GM23338 (cell line): ENCODE data around the gene CTDNEP1.

ENCODE experiments used
- CREB1 ChIP-seq: fragments of 250-450 bp; sonication (Bioruptor Pico); IDR thresholded peaks from 2 replicates; pipeline ENCODE4 v1.5.0; 2020; ENCODE audit warnings: low read depth, mild to moderate bottlenecking, moderate library complexity
- EZH2 ChIP-seq: fragments of 200-600 bp; sonication (generic); IDR thresholded peaks from one replicate; pipeline ENCODE4 v1.8.0; 2017; ENCODE audit warnings: antibody characterized with exemption, mild to moderate bottlenecking, low read depth; ENCODE audit not compliant: unreplicated experiment
- EZH2phosphoT487 ChIP-seq: fragments of 200-600 bp; sonication (generic); IDR thresholded peaks from one replicate; pipeline ENCODE4 v1.8.1; 2018; ENCODE audit warnings: antibody characterized with exemption; ENCODE audit not compliant: unreplicated experiment
- POLR2AphosphoS5 ChIP-seq: IDR thresholded peaks from 2 replicates; pipeline ENCODE4 v1.6.1; 2016; ENCODE audit warnings: antibody characterized with exemption, low read depth
- REST ChIP-seq: IDR thresholded peaks from one replicate; pipeline ENCODE4 v1.6.1; 2018; ENCODE audit warnings: antibody characterized with exemption; ENCODE audit not compliant: unreplicated experiment
- ZNF462 ChIP-seq: fragments of 250-450 bp; sonication (Bioruptor Pico); IDR thresholded peaks from 2 replicates; pipeline ENCODE4 v1.5.0; 2020; ENCODE audit warnings: mild to moderate bottlenecking, moderate library complexity
- TF ChIP-seq, protein P1 (sequence below), 2 experiments: fragments of 200-600 bp in 1 of 2; sonication (generic) in 1 of 2; conservative IDR thresholded peaks; 2 replicates each; pipeline versions ENCODE4 v1.5.1 to v1.6.1; 2016 to 2017; ENCODE audit warnings: antibody characterized with exemption in 2 of 2, low read depth in 2 of 2, mild to moderate bottlenecking in 2 of 2, moderate library complexity in 1 of 2
- TF ChIP-seq, protein P2 (sequence below): IDR thresholded peaks from 2 replicates; pipeline ENCODE4 v1.6.1; 2016; ENCODE audit warnings: antibody characterized with exemption

GRCh38 chr17:7262935-7263800 lies 11.6 kb upstream of the CTDNEP1 start:
- TF ChIP-seq, protein P1, sequence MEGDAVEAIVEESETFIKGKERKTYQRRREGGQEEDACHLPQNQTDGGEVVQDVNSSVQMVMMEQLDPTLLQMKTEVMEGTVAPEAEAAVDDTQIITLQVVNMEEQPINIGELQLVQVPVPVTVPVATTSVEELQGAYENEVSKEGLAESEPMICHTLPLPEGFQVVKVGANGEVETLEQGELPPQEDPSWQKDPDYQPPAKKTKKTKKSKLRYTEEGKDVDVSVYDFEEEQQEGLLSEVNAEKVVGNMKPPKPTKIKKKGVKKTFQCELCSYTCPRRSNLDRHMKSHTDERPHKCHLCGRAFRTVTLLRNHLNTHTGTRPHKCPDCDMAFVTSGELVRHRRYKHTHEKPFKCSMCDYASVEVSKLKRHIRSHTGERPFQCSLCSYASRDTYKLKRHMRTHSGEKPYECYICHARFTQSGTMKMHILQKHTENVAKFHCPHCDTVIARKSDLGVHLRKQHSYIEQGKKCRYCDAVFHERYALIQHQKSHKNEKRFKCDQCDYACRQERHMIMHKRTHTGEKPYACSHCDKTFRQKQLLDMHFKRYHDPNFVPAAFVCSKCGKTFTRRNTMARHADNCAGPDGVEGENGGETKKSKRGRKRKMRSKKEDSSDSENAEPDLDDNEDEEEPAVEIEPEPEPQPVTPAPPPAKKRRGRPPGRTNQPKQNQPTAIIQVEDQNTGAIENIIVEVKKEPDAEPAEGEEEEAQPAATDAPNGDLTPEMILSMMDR (conservative IDR thresholded peaks at IDR 0.05; ENCODE audit: low read depth in 2 of 2): no peak
- no peak for TF ChIP-seq EZH2
- no peak for TF ChIP-seq CREB1 (CRISPR knock-in tag)
- no peak for TF ChIP-seq REST
- peak; percentile 67 for TF ChIP-seq POLR2AphosphoS5
- TF ChIP-seq EZH2phosphoT487: no peak
- TF ChIP-seq ZNF462 (CRISPR knock-in tag): no peak
- TF ChIP-seq, protein P2, sequence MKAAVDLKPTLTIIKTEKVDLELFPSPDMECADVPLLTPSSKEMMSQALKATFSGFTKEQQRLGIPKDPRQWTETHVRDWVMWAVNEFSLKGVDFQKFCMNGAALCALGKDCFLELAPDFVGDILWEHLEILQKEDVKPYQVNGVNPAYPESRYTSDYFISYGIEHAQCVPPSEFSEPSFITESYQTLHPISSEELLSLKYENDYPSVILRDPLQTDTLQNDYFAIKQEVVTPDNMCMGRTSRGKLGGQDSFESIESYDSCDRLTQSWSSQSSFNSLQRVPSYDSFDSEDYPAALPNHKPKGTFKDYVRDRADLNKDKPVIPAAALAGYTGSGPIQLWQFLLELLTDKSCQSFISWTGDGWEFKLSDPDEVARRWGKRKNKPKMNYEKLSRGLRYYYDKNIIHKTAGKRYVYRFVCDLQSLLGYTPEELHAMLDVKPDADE: no peak
